Measurements from ENCODE around the gene ISG20L2. TPM values are rescaled to one million over a fixed set of nuclear protein-coding genes. Genes with fewer than 3 reads are reported as not detected.

The ISG20L2 gene
- 1.8 and 2.5 TPM in 2 replicates for polyA plus RNA-seq

GRCh38 chr1:156728599-156729462 is at the start of gene ISG20L2:
TSS of gene ISG20L2 (minus strand) at chr1:156728766. CDS start at chr1:156727652, 1,114 bp downstream.

GRCh38 chr1:156767101-156767878 is 38.7 kb upstream of the ISG20L2 start, which contains the start of gene PRCC:
TSS of gene PRCC (plus strand) at chr1:156767535. CDS start at chr1:156767772, 237 bp downstream.

GRCh38 chr1:156751451-156751756 is 22.8 kb upstream of the ISG20L2 start, which contains the start of gene HDGF:
TSS of gene HDGF (minus strand) at chr1:156751675. CDS start at chr1:156751429, 246 bp downstream.

GRCh38 chr1:156740741-156741480 is 12.3 kb upstream of the ISG20L2 start, which contains the start of gene MRPL24:
TSS of gene MRPL24 (minus strand) at chr1:156741088. CDS start at chr1:156738704, 2,384 bp downstream.

GRCh38 chr1:156727926-156728598 is 504 bp downstream of the ISG20L2 start, which contains the start of gene METTL25B:
TSS of gene METTL25B (plus strand) at chr1:156728469. CDS start at chr1:156729105, 636 bp downstream.

GRCh38 chr1:156705321-156705917 is 23.1 kb downstream of the ISG20L2 start, which contains the start of gene CRABP2:
TSS of gene CRABP2 (minus strand) at chr1:156705583. CDS start at chr1:156705446, 137 bp downstream.

GRCh38 chr1:156676820-156677615 is 51.5 kb downstream of the ISG20L2 start, which contains the start of gene NES:
TSS of gene NES (minus strand) at chr1:156677407. CDS start at chr1:156677264, 143 bp downstream.

Other genes starting within 250 kb of the ISG20L2 start
- 2.1 and 3.2 TPM in 2 replicates for gene MEF2D, start 228.0 kb downstream of the ISG20L2 start, polyA plus RNA-seq
- 0.07 and 0.09 TPM in 2 replicates for gene IQGAP3, start 156.2 kb downstream of the ISG20L2 start, polyA plus RNA-seq
- not detected in 2 replicates for gene TTC24, start 149.0 kb downstream of the ISG20L2 start, polyA plus RNA-seq
- gene NAXE, start 137.0 kb downstream of the ISG20L2 start, polyA plus RNA-seq: 35.4 and 46.0 TPM in 2 replicates
- 46.2 and 58.6 TPM in 2 replicates for gene GPATCH4, start 127.3 kb downstream of the ISG20L2 start, polyA plus RNA-seq
- gene HAPLN2, start 109.4 kb downstream of the ISG20L2 start, polyA plus RNA-seq: not detected in 2 replicates
- gene BCAN, start 86.6 kb downstream of the ISG20L2 start, polyA plus RNA-seq: 11.1 and 13.8 TPM in 2 replicates
- 1.4 and 2.3 TPM in 2 replicates for gene NES, start 51.4 kb downstream of the ISG20L2 start, polyA plus RNA-seq
- gene CRABP2, start 23.2 kb downstream of the ISG20L2 start, polyA plus RNA-seq: 0.40 TPM in 1 of 2 replicates, not detected in the other
- gene METTL25B, start 297 bp downstream of the ISG20L2 start, polyA plus RNA-seq: 3.2 and 7.9 TPM in 2 replicates
- 33.8 and 58.2 TPM in 2 replicates for gene MRPL24, start 12.3 kb upstream of the ISG20L2 start, polyA plus RNA-seq
- gene HDGF, start 22.9 kb upstream of the ISG20L2 start, polyA plus RNA-seq: 21.2 and 24.3 TPM in 2 replicates
- gene PRCC, start 38.8 kb upstream of the ISG20L2 start, polyA plus RNA-seq: 17.6 and 22.9 TPM in 2 replicates
- not detected in 2 replicates for gene SH2D2A, start 88.1 kb upstream of the ISG20L2 start, polyA plus RNA-seq
- not detected in 2 replicates for gene INSRR, start 130.4 kb upstream of the ISG20L2 start, polyA plus RNA-seq
- not detected in 2 replicates for gene NTRK1, start 132.1 kb upstream of the ISG20L2 start, polyA plus RNA-seq
- 0.08 TPM in 1 of 2 replicates, not detected in the other for gene PEAR1, start 165.0 kb upstream of the ISG20L2 start, polyA plus RNA-seq
- gene LRRC71, start 191.9 kb upstream of the ISG20L2 start, polyA plus RNA-seq: not detected in 2 replicates

Measured in Purkinje cell (primary cell).